K562 (cell line): ENCODE results near the gene CXCL6.

ENCODE experiments used
- CBX2 ChIP-seq: fragments of 200-600 bp; sonication (generic); IDR thresholded peaks from one replicate; pipeline ENCODE4 v1.6.1; 2012; ENCODE audit warnings: mild to moderate bottlenecking, low read length, inconsistent platforms; ENCODE audit not compliant: insufficient read depth, poor library complexity, severe bottlenecking
- CTCF ChIP-seq, 3 experiments: IDR thresholded peaks in 2 of 3; conservative IDR thresholded peaks in 1 of 3; 2 replicates each; pipeline ENCODE4 v1.5.1; 2011 to 2012; ENCODE audit warnings: low read length in 3 of 3, mild to moderate bottlenecking in 3 of 3, control low read depth in 2 of 3, improper control_type of control experiment in 1 of 3, inconsistent platforms in 1 of 3, low read depth in 1 of 3, mixed read lengths in 1 of 3, moderate library complexity in 1 of 3; ENCODE audit not compliant: insufficient read depth in 2 of 3
- EGR1 ChIP-seq: fragments of 450-650 bp; conservative IDR thresholded peaks from 2 replicates; pipeline ENCODE4 v1.6.1; 2017; ENCODE audit warnings: mild to moderate bottlenecking
- HDAC2 ChIP-seq: fragments of 450-650 bp; IDR thresholded peaks from 2 replicates; pipeline ENCODE4 v1.6.1; 2016; ENCODE audit warnings: mild to moderate bottlenecking
- PHB2 ChIP-seq: fragments of 450-650 bp; IDR thresholded peaks from 2 replicates; pipeline ENCODE4 v1.6.1; 2017; ENCODE audit warnings: low read depth
- RBBP5 ChIP-seq: fragments of 200-600 bp; sonication (generic); IDR thresholded peaks from 2 replicates; pipeline ENCODE4 v1.6.1; 2012; ENCODE audit warnings: borderline replicate concordance, mild to moderate bottlenecking, low read length, control low read depth, inconsistent platforms; ENCODE audit not compliant: insufficient read depth, poor library complexity, severe bottlenecking
- ZNF263 ChIP-seq: sonication (generic); formaldehyde crosslinking; IDR thresholded peaks from 2 replicates; pipeline ENCODE4 v1.8.0; 2022; ENCODE audit warnings: mild to moderate bottlenecking, missing genetic modification reagents, borderline replicate concordance
- ZNF282 ChIP-seq: sonication (generic); formaldehyde crosslinking; IDR thresholded peaks from 2 replicates; pipeline ENCODE4 v1.8.1; 2023; ENCODE audit warnings: missing genetic modification reagents
- ZNF830 ChIP-seq: fragments of 250-450 bp; sonication (Bioruptor Pico); IDR thresholded peaks from 2 replicates; pipeline ENCODE4 v1.5.0; 2021; ENCODE audit warnings: mild to moderate bottlenecking
- TF ChIP-seq, protein P1 (sequence below), 2 experiments: fragments of 450-650 bp; formaldehyde crosslinking in 1 of 2; IDR thresholded peaks; 2 replicates each; pipeline versions ENCODE4 v1.4.0 to v1.6.1; 2014 to 2020; ENCODE audit warnings: mild to moderate bottlenecking in 2 of 2, borderline replicate concordance in 1 of 2, low read depth in 1 of 2
- TF ChIP-seq, protein P2 (sequence below): fragments of 450-650 bp; conservative IDR thresholded peaks from 2 replicates; pipeline ENCODE4 v1.6.1; 2016; ENCODE audit warnings: missing genetic modification characterization, low read depth, mild to moderate bottlenecking, missing compliant biosample characterization, moderate library complexity
- TF ChIP-seq, protein P3 (sequence below), 2 experiments: fragments of 450-650 bp in 1 of 2; sonication (generic) in 1 of 2; formaldehyde crosslinking in 1 of 2; IDR thresholded peaks; 2 replicates each; pipeline versions ENCODE4 v1.7.1 to v1.9.0; 2016 to 2022; ENCODE audit warnings: inconsistent platforms in 1 of 2, mild to moderate bottlenecking in 1 of 2, missing genetic modification reagents in 1 of 2

DNA sequence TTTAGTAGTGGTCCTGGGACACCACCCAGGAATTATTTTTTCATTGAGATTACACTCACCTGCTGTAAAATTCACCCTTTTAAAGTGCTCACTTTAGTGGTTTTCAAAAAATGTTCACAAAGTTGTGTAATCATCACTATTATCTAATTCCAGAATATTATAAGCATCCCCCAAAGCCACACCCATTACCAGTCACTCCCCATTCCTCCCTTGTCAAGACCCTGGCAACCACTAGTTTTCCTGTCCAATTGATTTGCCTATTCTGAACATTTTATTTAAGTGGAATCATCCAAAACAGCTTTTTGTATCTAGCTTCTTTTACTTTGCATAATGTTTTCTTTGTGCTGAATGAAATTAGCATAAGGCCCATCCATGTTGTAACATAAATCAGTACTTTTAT is 12.7 kb upstream of the CXCL6 start:
- no peak for TF ChIP-seq CTCF (IDR thresholded peaks at IDR 0.05 in 2 of 3, conservative IDR thresholded peaks at IDR 0.05 in 1 of 3; ENCODE audit: insufficient read depth in 2 of 3, low read depth in 1 of 3, low read length in 3 of 3)
- TF ChIP-seq, protein P1, sequence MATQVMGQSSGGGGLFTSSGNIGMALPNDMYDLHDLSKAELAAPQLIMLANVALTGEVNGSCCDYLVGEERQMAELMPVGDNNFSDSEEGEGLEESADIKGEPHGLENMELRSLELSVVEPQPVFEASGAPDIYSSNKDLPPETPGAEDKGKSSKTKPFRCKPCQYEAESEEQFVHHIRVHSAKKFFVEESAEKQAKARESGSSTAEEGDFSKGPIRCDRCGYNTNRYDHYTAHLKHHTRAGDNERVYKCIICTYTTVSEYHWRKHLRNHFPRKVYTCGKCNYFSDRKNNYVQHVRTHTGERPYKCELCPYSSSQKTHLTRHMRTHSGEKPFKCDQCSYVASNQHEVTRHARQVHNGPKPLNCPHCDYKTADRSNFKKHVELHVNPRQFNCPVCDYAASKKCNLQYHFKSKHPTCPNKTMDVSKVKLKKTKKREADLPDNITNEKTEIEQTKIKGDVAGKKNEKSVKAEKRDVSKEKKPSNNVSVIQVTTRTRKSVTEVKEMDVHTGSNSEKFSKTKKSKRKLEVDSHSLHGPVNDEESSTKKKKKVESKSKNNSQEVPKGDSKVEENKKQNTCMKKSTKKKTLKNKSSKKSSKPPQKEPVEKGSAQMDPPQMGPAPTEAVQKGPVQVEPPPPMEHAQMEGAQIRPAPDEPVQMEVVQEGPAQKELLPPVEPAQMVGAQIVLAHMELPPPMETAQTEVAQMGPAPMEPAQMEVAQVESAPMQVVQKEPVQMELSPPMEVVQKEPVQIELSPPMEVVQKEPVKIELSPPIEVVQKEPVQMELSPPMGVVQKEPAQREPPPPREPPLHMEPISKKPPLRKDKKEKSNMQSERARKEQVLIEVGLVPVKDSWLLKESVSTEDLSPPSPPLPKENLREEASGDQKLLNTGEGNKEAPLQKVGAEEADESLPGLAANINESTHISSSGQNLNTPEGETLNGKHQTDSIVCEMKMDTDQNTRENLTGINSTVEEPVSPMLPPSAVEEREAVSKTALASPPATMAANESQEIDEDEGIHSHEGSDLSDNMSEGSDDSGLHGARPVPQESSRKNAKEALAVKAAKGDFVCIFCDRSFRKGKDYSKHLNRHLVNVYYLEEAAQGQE (IDR thresholded peaks at IDR 0.05; ENCODE audit: borderline replicate concordance) = no peak
- TF ChIP-seq, protein P1 (CRISPR knock-in tag; IDR thresholded peaks at IDR 0.05; ENCODE audit: low read depth) = no peak
- TF ChIP-seq, protein P2, sequence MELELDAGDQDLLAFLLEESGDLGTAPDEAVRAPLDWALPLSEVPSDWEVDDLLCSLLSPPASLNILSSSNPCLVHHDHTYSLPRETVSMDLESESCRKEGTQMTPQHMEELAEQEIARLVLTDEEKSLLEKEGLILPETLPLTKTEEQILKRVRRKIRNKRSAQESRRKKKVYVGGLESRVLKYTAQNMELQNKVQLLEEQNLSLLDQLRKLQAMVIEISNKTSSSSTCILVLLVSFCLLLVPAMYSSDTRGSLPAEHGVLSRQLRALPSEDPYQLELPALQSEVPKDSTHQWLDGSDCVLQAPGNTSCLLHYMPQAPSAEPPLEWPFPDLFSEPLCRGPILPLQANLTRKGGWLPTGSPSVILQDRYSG (tag) = no peak
- no peak for TF ChIP-seq RBBP5
- TF ChIP-seq, protein P3, sequence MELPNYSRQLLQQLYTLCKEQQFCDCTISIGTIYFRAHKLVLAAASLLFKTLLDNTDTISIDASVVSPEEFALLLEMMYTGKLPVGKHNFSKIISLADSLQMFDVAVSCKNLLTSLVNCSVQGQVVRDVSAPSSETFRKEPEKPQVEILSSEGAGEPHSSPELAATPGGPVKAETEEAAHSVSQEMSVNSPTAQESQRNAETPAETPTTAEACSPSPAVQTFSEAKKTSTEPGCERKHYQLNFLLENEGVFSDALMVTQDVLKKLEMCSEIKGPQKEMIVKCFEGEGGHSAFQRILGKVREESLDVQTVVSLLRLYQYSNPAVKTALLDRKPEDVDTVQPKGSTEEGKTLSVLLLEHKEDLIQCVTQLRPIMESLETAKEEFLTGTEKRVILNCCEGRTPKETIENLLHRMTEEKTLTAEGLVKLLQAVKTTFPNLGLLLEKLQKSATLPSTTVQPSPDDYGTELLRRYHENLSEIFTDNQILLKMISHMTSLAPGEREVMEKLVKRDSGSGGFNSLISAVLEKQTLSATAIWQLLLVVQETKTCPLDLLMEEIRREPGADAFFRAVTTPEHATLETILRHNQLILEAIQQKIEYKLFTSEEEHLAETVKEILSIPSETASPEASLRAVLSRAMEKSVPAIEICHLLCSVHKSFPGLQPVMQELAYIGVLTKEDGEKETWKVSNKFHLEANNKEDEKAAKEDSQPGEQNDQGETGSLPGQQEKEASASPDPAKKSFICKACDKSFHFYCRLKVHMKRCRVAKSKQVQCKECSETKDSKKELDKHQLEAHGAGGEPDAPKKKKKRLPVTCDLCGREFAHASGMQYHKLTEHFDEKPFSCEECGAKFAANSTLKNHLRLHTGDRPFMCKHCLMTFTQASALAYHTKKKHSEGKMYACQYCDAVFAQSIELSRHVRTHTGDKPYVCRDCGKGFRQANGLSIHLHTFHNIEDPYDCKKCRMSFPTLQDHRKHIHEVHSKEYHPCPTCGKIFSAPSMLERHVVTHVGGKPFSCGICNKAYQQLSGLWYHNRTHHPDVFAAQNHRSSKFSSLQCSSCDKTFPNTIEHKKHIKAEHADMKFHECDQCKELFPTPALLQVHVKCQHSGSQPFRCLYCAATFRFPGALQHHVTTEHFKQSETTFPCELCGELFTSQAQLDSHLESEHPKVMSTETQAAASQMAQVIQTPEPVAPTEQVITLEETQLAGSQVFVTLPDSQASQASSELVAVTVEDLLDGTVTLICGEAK (IDR thresholded peaks at IDR 0.05) = no peak
- TF ChIP-seq, protein P3 (CRISPR knock-in tag; IDR thresholded peaks at IDR 0.05) = no peak
- no peak for TF ChIP-seq CBX2
- TF ChIP-seq ZNF830 = no peak
- no peak for TF ChIP-seq ZNF263
- no peak for TF ChIP-seq EGR1
- TF ChIP-seq PHB2 = no peak
- no peak for TF ChIP-seq ZNF282 (CRISPR knock-in tag)
- TF ChIP-seq HDAC2 = no peak
